Muscle of arm (tissue), 12 donors: ENCODE data around the gene RMDN2. TPM values are rescaled to one million over a fixed set of nuclear protein-coding genes. Genes with fewer than 3 reads are reported as not detected.
"Not testable (repeated sequence)": the region's sequence is repeated elsewhere in the genome, so short reads cannot be mapped to it uniquely, and the experiment has no call there.

Experiments used
- DNase-seq: peaks from one replicate; pipeline ENCODE4 v3.0.0-alpha.2; 2013
- polyA plus RNA-seq, 12 donors: library from polyadenylated mRNA; unstranded; fragments of 120-200 nt; gene quantifications; one replicate each; pipeline ENCODE4 v1.2.1, GENCODE V29; 2013; ENCODE audit not compliant: insufficient read length in 12 of 12

RMDN2 gene
- polyA plus RNA-seq, 12 donors: 2.5 to 7.1 (median 4.3) TPM; not detected in 1

GRCh38 chr2:37930392-37930791, 5.3 kb downstream of the RMDN2 start:
- not testable (repeated sequence) for DNase-seq

- DNase-seq: not testable (repeated sequence)
Observed at GRCh38 chr2:37932873-37933272, 7.8 kb downstream of the RMDN2 start.

GRCh38 chr2:37934591-37935513, 9.8 kb downstream of the RMDN2 start:
- no peak for DNase-seq

- DNase-seq: not testable (repeated sequence)
Observed at GRCh38 chr2:37937568-37937967, 12.5 kb downstream of the RMDN2 start.

- DNase-seq: not testable (repeated sequence)
Observed at GRCh38 chr2:37941267-37941666, 16.2 kb downstream of the RMDN2 start.

GRCh38 chr2:37944268-37944667, 19.2 kb downstream of the RMDN2 start:
- no peak for DNase-seq

- DNase-seq: no peak
Observed at GRCh38 chr2:37947306-37947705, 22.2 kb downstream of the RMDN2 start.

- not testable (repeated sequence) for DNase-seq
Observed at GRCh38 chr2:37962018-37962739, 37.1 kb downstream of the RMDN2 start.

GRCh38 chr2:37962740-37963121, 37.6 kb downstream of the RMDN2 start:
- not testable (repeated sequence) for DNase-seq

- not testable (repeated sequence) for DNase-seq
Observed at GRCh38 chr2:37963901-37964300, 38.8 kb downstream of the RMDN2 start.

GRCh38 chr2:37966326-37966725, 41.2 kb downstream of the RMDN2 start:
- DNase-seq: no peak

- no peak for DNase-seq
Observed at GRCh38 chr2:37969731-37970130, 44.6 kb downstream of the RMDN2 start.

- no peak for DNase-seq
Observed at GRCh38 chr2:37971971-37972370, 46.9 kb downstream of the RMDN2 start.

- DNase-seq: no peak
Observed at GRCh38 chr2:37973615-37974353, 48.7 kb downstream of the RMDN2 start.

GRCh38 chr2:37975808-37976207, 50.7 kb downstream of the RMDN2 start:
- no peak for DNase-seq

GRCh38 chr2:37976411-37976810, 51.3 kb downstream of the RMDN2 start:
- DNase-seq: no peak

- DNase-seq: peak; percentile 59
Observed at GRCh38 chr2:37982147-37982582, 57.1 kb downstream of the RMDN2 start.

GRCh38 chr2:37982847-37983246, 57.8 kb downstream of the RMDN2 start:
- no peak for DNase-seq

GRCh38 chr2:37983719-37984118, 58.6 kb downstream of the RMDN2 start:
- DNase-seq: no peak

GRCh38 chr2:37984176-37984575, 59.1 kb downstream of the RMDN2 start:
- no peak for DNase-seq

- DNase-seq: no peak
Observed at GRCh38 chr2:37984589-37984988, 59.5 kb downstream of the RMDN2 start.

GRCh38 chr2:37985333-37985732, 60.2 kb downstream of the RMDN2 start:
- no peak for DNase-seq
